Mucosa of gallbladder (tissue), 1 donor: Measurements from ENCODE around the gene SUMO1. TPM values are rescaled to one million over a fixed set of nuclear protein-coding genes. Genes with fewer than 3 reads are reported as not detected.

ENCODE experiments used
- DNase-seq: peaks from one replicate; pipeline ENCODE4 v3.0.0-alpha.2; 2020; ENCODE audit warnings: low spot score
- total RNA-seq: library from RNA; stranded (reverse); gene quantifications from one replicate; pipeline ENCODE4 v1.2.1, GENCODE V29; 2021
- donor health status: DM: no; HTN: no; CAD: no.

SUMO1 gene
- total RNA-seq, 1 donor from 2014 or later = 93.6 TPM

- DNase-seq = no peak
Observed at GRCh38 chr2:202201220-202202160, 36.9 kb downstream of the SUMO1 start.

GRCh38 chr2:202196727-202197126, 41.7 kb downstream of the SUMO1 start:
- no peak for DNase-seq

GRCh38 chr2:202194418-202194817, 44.0 kb downstream of the SUMO1 start:
- DNase-seq = no peak

- no peak for DNase-seq
Observed at GRCh38 chr2:202193881-202194353, 44.5 kb downstream of the SUMO1 start.

GRCh38 chr2:202193305-202193704, 45.1 kb downstream of the SUMO1 start:
- no peak for DNase-seq

- DNase-seq = no peak
Observed at GRCh38 chr2:202187570-202187969, 50.8 kb downstream of the SUMO1 start.

- no peak for DNase-seq
Observed at GRCh38 chr2:202186641-202187202, 51.7 kb downstream of the SUMO1 start.

GRCh38 chr2:202185156-202185555, 53.2 kb downstream of the SUMO1 start:
- DNase-seq = no peak

GRCh38 chr2:202184557-202184956, 53.8 kb downstream of the SUMO1 start:
- DNase-seq = no peak

GRCh38 chr2:202178346-202178958, 59.9 kb downstream of the SUMO1 start:
- DNase-seq = peak; percentile 53

GRCh38 chr2:202172439-202173211, 65.8 kb downstream of the SUMO1 start:
- DNase-seq = no peak

- DNase-seq = no peak
Observed at GRCh38 chr2:202171241-202171825, 67.1 kb downstream of the SUMO1 start.

GRCh38 chr2:202169832-202170424, 68.5 kb downstream of the SUMO1 start:
- no peak for DNase-seq

- no peak for DNase-seq
Observed at GRCh38 chr2:202169131-202169530, 69.3 kb downstream of the SUMO1 start.

GRCh38 chr2:202165945-202166344, 72.5 kb downstream of the SUMO1 start:
- no peak for DNase-seq

- no peak for DNase-seq
Observed at GRCh38 chr2:202165208-202165607, 73.2 kb downstream of the SUMO1 start.

- DNase-seq = no peak
Observed at GRCh38 chr2:202164411-202164810, 74.0 kb downstream of the SUMO1 start.

GRCh38 chr2:202161151-202161835, 77.1 kb downstream of the SUMO1 start:
- no peak for DNase-seq

- no peak for DNase-seq
Observed at GRCh38 chr2:202158796-202159195, 79.6 kb downstream of the SUMO1 start.

- DNase-seq = no peak
Observed at GRCh38 chr2:202157211-202157990, 81.0 kb downstream of the SUMO1 start.
